HG03175 (cell line): ENCODE data around the gene CMIP.

Experiments used
- ATAC-seq: cut with Tn5 transposase; IDR thresholded peaks from one replicate; pipeline ENCODE4 v1.9.1; 2021; ENCODE audit warnings: mild to moderate bottlenecking, moderate library complexity; ENCODE audit not compliant: unreplicated experiment

Gene CMIP

GRCh38 chr16:81546781-81547180 is 102.2 kb downstream of the CMIP start:
- ATAC-seq: no peak

DNA sequence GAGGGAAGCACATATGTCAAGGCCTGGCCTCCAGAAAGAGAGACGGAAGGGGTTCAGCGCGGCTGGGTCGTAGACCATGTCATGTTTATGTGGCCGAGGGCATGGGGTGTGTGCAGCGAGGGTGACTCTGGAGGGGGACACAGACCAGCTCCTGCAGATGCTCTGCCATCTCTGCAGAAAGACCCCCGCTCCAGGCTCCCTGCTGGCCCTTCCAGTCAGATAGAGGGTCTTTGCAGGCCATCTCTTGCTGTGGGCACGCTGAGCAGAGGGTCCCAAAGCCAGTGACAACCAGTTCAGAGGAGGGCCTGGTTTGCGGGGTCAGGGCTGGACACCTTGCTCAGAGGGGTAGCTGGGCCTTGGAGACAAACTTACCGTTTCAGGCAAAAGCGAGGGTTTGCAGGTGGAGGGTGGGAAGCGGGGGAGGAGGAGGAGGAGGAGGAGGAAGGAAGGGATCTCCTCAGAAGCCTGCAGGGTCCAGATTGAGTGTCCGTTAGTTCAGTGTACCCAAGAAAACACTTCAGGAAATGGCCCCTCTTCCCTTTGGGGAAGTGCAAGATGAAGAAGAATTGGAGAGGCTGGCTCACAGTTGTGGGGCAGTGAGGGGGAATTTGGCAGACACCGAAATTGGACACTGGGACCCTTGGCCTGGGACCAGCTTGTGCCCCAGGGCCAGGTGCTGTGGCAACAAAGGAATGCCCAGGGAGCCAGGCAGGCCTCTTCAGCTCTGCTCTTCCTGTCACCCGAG is 102.8 kb downstream of the CMIP start:
- ATAC-seq: no peak

DNA sequence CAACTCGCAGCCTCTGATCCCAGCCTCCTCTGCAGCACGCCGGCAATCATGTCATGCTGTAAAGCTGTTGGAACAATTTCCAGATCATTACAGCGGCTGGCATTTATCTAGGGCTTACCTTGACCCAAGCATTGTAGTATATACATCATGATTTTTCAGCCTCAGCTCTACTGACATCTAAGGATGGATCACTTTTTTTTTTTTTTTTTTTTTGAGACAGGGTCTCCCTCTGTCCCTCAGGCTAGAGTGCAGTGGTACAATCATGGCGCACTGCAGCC is 103.3 kb downstream of the CMIP start:
- no peak for ATAC-seq

GRCh38 chr16:81548551-81548875 is 103.9 kb downstream of the CMIP start:
- no peak for ATAC-seq

DNA sequence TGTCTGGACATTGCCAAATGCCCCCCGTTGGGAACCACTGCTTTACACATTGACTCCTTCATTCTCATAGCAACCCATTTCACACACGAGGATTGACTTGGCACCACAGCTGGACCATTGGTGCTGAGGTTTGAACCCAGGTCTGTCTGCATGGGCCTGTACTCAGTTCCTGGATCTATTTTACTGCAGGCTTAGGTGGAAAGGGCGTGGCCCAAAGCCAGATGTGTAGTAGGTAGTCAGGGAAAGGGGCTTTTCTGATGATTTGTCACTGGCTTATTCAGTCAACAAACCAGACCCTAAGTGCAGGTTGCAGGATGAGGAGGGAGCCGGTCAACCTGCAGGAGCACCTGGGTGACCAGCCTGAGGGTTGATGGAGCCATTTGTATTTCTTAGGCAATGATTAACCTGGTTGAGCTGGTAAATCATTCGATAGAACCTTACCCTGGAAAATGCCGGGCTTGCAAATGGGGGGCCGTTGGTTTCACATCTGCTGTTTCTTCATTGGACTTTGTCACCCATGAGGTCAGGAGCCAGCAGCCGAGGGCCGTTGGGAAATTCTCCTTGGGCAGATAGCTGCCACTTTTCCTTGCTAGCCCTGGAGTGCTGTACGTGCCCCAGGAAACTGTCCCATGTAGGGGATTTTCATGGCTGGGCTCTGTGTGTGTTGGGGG is 104.4 kb downstream of the CMIP start:
- no peak for ATAC-seq

DNA sequence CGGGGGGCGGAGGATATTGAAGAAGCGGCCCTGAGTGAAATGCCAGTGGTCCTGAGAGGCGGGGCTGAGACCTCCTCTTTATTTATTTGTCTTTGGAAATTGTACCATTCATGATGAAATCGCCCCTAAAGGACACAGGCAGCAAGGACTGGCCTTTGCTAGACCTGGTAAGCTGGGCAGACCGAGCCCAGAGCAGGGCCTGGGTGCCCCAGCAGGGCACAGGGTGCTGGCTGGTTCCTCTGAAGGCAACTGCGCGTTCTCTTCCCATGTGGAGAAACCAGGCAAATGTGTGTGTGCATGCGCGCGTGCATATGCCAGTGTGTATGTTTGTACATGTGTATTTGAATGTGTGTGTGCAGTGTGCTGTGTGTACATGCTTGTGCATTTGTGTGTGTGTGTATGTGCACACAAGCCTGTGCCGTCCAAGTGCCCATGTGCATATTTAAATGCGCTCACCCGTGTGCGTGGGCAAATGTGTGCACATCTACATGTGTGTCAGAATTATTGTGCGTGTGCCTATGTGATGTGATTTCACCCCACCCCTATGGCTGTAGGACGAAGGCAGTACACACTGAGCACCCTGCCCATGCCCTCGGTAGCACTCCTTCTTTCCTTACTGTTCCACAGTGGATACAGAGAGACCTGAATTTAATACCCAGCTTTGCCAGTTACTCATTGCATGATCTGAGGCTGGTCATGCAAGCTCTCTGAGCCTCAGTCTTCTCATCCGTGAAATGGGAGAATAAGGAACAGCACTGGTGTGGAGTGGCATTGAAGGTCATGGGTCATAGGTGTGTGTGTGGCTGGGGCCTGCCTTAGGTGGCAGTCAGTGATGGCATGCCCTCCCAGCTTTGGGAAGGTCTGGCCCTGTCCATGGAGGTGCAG is 105.2 kb downstream of the CMIP start:
- no peak for ATAC-seq

DNA sequence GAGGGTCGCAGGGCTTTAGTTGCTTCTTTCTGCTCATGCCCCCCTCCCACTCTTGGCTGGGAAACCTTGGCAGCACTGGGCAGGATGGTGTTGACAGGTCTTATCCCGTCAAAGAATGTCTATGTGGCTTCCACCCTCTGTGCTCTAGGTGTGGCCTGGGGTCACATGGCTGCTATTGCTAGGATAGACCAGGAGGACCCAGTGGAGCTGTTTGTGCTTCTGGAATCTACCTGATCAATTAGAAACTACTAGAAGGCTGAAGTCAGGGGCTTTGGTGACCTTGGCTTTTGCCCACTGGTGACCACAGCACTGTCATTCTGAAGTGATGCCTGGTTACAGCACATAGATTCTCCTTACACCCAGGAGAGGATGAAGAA is 105.8 kb downstream of the CMIP start:
- ATAC-seq: no peak

DNA sequence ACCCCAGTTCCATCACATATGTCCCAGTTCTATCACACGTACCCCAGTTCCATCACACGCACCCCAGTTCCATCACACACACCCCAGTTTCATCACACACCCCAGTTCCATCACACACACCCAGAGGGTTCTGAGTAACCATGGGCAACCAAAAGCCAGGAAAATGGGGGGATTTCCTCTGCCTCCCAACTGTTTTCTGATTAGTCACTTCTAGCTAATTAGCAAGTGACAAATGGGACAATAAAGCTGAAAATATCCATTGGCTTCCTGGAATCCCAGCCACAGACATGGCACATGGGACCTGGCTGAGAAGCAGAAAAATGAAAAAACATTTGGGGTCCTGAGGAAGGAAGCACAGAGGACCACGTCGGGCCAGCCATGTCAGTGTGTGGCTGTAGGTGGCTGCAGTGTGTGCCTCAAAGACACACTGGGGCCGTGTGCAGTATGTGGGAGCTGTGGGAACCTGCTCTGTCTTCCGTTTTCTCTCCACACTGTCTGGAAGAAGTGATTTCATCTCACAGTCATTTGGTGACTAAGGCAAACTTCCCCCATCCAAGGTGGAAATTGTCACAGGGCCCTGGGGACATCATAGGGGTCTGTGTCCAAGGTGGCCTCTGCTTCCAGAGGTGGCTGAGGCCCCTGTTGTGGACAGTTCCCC is 106.7 kb downstream of the CMIP start:
- ATAC-seq: no peak

DNA sequence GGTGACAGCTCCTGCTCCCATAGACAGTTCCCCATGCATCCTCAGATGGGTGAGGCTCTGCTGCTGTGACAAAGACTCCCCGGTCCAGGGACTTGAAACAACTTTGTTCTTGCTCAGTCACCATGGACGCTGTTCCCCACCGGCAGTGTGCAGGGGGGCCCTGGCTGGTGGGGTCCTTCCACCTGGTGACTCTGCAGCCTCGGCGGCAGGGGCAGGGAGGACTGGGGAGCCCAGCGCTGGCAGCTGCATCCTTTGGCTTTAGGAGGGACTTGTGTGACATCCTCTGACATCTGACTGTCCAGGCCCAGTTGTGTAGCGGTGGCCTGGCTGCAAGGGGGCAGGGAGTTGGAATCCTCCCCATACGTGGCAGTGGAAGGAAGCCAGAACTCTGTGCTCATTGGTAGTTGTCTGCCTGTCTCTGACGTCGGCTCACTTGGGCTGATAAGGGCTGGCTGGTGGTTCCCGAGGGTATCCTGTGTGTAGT is 107.3 kb downstream of the CMIP start:
- ATAC-seq: no peak

DNA sequence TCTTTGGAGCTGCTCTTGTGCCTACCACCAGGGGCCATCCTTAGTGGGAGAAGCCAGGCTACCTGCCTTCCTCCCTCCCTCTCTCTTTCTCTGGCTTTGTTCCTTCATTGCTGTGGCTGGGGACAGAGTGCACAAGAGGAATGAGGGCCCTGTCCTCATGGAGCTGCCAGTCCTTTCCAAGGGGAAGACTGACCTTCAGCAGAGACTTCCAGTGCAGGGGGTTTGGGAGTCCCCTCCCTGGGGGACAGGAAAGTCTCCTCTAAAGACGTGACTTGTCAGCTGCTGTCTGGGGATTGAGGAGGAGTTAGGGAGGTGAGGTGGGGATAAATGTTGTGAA is 108.1 kb downstream of the CMIP start:
- no peak for ATAC-seq

GRCh38 chr16:81553080-81553813 is 108.6 kb downstream of the CMIP start:
- no peak for ATAC-seq

GRCh38 chr16:81553814-81554675 is 109.4 kb downstream of the CMIP start:
- no peak for ATAC-seq

DNA sequence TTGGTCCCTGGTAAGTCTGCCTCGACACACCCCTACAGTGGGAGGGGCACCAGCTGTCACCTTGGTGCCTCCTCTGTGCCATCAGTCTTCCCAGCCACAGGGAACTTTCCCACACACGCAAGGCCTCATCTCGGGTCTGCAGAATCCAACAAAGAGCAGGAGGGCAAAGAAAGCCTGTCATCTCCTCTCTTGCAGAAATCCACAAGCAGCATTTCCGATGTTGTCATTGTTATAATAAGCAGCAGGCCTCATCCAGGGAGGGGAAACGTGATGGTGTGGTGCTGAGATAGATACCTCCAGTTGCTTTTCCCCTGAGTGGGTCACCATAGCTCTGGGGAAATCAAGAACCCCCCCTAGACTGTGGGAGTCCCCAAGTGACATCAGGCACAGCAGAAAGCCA is 110.4 kb downstream of the CMIP start:
- ATAC-seq: no peak

DNA sequence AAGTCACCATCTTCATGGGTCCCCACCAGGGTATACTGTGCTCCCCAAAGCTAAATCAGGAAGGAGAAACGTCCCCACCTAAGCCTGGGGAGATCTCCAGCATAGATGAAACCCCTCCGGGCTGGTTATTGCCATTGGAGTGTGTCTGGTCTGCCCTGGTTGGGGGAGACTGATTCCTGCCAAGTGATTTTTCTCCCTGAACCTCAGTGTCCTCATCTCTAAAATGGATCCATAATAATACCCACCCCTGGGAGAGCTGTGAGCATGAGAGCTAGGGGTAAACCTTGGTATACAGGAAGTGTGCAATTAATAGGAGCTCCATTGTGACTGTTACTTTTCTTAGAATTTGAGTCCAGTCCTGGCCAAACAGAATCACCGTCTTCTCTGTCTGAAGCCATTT is 111.1 kb downstream of the CMIP start:
- ATAC-seq: no peak

- no peak for ATAC-seq
These were observed 112.2 kb downstream of the CMIP start for GRCh38 chr16:81556715-81557284.

- no peak for ATAC-seq
These were observed 113.5 kb downstream of the CMIP start for GRCh38 chr16:81558077-81558443.

DNA sequence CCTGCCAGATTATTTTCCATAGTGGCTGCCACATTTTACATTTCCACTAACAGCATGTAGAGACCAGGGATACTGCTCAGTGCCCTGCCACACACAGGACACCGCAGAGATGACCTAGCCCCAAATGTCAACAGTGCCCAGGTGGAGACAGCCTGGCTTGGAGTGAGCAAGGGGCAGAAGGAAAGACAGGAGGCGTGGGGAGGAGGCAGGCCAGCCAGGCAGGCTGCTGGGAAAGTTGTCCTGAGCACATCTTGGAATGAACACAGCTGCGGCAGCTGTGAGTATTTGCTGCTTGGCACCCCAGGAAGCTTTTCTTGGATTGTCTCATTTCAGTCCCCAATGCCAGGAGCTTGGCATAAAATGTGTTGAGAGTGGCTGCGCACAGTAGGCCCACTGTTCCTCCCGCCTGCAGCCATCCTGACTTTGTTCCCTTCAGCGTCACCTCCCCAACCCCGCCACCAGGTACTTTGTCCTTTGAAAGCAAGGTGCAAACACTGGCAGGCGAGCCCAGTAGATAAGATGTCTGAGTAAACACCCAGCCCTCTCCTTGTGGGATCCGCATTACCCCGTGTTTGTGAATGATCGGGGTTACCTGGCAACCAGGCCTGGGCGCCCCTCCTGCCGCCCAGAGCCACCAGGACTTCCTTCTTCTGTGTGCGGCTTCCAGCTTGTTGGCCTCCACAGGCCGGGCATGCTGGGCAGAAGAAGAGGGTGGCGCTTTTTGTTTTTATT is 114.0 kb downstream of the CMIP start:
- no peak for ATAC-seq

GRCh38 chr16:81560979-81561657 is 116.5 kb downstream of the CMIP start:
- ATAC-seq: no peak
